Mesodermal cell (in vitro differentiated cells): Measurements from ENCODE around the gene CAPN1.
"Not testable (repeated sequence)": the region's sequence is repeated elsewhere in the genome, so short reads cannot be mapped to it uniquely, and the experiment has no call there.

ENCODE experiments used
- H3K27ac ChIP-seq: 2 replicates; pipeline ENCODE4 v1.7.0; 2013; ENCODE audit warnings: mild to moderate bottlenecking, low read depth, low read length, moderate library complexity; ENCODE audit not compliant: severe bottlenecking
- H3K36me3 ChIP-seq: 2 replicates; pipeline ENCODE4 v1.7.1; 2013; ENCODE audit warnings: mild to moderate bottlenecking, low read length, moderate library complexity; ENCODE audit not compliant: control insufficient read depth, insufficient read depth
- H3K4me1 ChIP-seq: one replicate; pipeline ENCODE4 v1.7.1; 2013; ENCODE audit warnings: mild to moderate bottlenecking, low read length; ENCODE audit not compliant: insufficient read depth, control insufficient read depth, poor library complexity, severe bottlenecking
- H3K4me3 ChIP-seq: 2 replicates; pipeline ENCODE4 v1.7.0; 2013; ENCODE audit warnings: low read length, control low read depth, mild to moderate bottlenecking; ENCODE audit not compliant: insufficient read depth, poor library complexity, severe bottlenecking; ENCODE audit errors: extremely low read depth
- H3K9me3 ChIP-seq: 2 replicates; pipeline ENCODE4 v1.7.1; 2013; ENCODE audit warnings: mild to moderate bottlenecking, low read length, moderate library complexity; ENCODE audit not compliant: control insufficient read depth
- WGBS, 2 experiments: methylation state at CpG; one replicate each; pipeline ENCODE4 v1.1.5; 2013; ENCODE audit warnings: missing lambda C conversion rate in 2 of 2; ENCODE audit not compliant: insufficient coverage in 2 of 2; 5-methylcytosine and 5-hydroxymethylcytosine counted together

The CAPN1 gene

DNA sequence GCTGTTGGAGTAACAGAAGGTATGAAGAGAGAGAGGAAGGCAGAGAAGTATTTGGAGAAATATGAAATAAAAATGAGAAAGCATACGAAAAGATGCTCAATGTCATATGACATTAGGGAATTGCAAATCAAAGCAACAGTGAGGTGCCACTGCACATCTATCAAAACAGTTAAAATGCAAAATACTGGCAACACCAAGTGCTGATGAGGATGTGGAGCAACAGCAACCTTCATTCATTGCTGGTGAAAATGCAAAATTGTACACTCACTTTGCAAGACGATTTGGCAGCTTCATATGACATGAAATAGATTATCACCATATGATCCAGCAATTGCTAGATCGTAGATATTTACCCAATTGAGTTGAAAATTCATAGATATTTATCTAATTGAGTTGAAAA is 21.1 kb upstream of the CAPN1 start:
- WGBS, 2 experiments: 82 to 90% methylated on average over 1 to 2 of the region's 3 CpGs

DNA sequence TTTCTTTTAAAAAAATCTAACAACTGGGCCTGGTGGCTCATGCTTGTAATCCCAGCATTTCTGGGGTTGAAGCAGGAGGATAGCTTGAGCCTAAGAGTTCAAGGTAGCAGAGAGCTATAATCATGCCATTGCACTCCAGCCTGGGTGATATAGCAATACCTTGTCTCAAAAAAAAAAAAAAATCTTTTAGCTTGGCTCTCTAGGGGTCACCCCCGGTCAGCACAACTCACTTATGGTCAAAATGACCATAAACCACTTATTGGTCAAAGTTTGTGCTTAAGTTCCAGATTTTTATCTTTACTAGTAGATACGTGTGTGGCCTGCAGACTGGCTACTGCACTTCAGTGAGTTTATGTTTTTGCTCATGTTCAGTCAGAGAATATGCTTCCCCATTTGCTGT is 18.0 kb upstream of the CAPN1 start:
- 92% methylated on average over 2 of the region's 2 CpGs; no CpG with 5 or more reads in 1 of the 2 experiments for WGBS, 2 experiments
- H3K9me3 ChIP-seq: no peaks in the 10 kb centered on the region
- no peaks in the 10 kb centered on the region for H3K4me1 ChIP-seq
- H3K4me3 ChIP-seq: no peak overlapping the region
- no peak overlapping the region for H3K27ac ChIP-seq
- H3K36me3 ChIP-seq: no peaks in the 10 kb centered on the region

More for the DNA sequence above, 21.1 kb upstream of the CAPN1 start:
- Histone ChIP-seq H3K27ac (no peak overlapping the region), H3K9me3 (no peaks in the 10 kb centered on the region), H3K4me3 (no peak overlapping the region), H3K4me1 (no peaks in the 10 kb centered on the region), H3K36me3 (no peaks in the 10 kb centered on the region)

DNA sequence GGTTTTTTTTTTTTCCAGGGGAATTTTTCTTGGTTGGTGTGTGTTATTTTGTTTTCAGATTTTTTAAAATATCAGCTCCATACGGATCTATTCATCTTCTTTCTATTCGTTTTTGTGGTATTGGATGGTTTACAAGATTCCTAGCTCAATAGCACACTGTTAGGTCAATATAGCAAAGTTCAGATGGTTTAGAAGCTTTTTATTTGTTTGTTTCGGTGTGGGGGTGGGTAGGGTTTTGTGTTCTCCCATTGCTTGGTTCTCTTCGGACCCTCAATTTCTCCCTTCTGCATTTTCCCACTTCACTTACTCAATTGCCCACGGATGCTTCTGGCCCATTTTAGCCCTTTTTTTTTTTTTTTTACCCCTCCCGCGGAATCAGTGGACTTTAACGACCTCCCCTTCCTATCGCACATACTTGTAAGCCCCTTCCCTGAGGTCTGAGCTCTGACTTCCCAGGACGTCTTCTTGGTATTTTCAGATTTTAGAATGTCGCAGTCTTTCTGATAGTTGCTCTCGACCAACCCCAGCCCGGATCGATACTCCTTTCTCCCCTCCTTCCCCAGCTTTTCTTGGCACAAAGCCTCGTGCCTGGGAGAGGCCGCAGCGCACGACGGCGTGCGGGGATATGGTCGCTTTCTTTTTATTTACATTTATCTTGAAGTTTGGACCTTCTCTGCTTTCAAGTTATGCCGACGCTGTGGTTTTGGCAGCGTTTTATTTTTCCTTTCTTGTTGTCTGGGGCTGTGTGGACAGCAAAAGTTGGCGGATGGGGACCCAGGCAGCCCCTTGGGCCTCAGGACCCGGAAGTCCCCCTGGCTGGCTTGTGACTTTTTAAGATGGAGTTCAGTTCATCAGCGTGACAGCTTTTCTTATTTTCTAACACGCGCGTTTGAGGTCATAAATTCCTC is 16.1 kb upstream of the CAPN1 start:
- H3K4me3 ChIP-seq: no peak overlapping the region
- 89 to 98% methylated on average over 20 to 22 of the region's 31 CpGs for WGBS, 2 experiments
- H3K36me3 ChIP-seq: no peaks in the 10 kb centered on the region
- no peaks in the 10 kb centered on the region for H3K9me3 ChIP-seq
- H3K27ac ChIP-seq: no peak overlapping the region
- H3K4me1 ChIP-seq: peaks cover 9% of the 10 kb centered on the region

DNA sequence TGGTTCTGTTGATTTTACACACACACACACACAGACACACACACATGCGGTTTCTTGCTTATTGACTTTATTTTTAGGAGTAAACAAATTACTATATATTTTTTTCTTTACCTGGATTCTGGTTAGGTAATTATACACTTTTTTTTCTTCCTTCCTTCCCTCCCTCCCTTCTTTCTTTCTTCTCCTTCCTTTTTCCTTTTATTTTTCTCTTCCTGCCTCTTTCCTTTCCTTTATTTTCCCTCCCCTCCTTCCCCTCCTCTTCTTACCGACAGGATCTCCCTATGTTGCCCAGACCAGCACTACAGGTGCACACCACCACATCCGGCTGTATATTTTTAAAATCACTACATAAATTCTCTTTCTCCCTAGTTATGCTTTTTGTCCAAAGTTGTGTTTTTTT is 14.8 kb upstream of the CAPN1 start:
- Histone ChIP-seq H3K36me3 (no peaks in the 10 kb centered on the region), H3K4me3 (no peak overlapping the region), H3K27ac (no peak overlapping the region), H3K4me1 (peaks cover 9% of the 10 kb centered on the region), H3K9me3 (no peaks in the 10 kb centered on the region)
- WGBS, 2 experiments: 100% methylated on average over 1 of the region's 3 CpGs

DNA sequence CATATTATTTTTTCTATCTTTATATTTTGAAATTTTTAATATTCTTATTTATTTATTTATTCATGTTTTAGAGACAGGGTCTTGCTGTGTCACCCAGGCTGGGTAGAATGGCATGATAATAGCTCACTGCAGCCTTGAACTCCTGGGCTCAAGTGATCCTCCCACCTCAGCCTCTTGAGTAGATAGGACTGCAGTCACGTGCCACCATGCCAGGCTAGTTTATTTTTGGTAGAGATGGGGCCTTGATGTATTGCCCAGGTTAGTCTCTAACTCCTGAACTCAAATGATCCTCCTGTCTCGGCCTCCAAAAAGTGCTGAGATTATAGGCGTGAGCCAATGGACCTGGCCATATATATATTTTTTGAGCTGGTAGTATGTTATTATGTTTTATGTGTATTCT is 14.1 kb upstream of the CAPN1 start:
- Histone ChIP-seq H3K36me3 (no peaks in the 10 kb centered on the region), H3K4me1 (peaks cover 9% of the 10 kb centered on the region), H3K9me3 (no peaks in the 10 kb centered on the region), H3K4me3 (no peak overlapping the region), H3K27ac (no peak overlapping the region)
- 100% methylated on average over 1 of the region's 3 CpGs for WGBS, 2 experiments

DNA sequence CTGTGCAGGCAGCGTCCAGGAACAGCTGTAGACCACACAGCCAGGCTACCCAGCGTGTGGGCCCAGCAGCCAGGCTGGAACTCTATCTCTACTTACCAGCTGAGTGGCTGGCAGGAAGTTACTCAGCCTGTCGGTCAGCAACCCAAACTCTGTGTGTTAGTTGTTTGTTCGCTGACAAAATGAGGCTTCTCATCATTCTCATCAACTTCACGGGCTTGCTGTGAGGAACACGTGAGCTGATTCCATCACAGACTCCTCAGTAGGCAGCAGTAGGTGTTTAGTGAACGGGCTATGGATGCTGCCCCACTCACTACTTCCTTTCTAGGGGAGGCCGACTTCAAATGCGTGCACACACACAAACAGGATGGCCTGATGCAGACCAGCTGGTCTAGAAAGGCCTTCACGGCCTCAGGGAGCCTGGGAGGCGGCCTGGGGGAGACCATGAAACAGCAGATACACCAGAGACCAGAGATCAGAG is 12.5 kb upstream of the CAPN1 start:
- H3K9me3 ChIP-seq: no peaks in the 10 kb centered on the region
- H3K4me3 ChIP-seq: no peak overlapping the region
- peaks cover 9% of the 10 kb centered on the region for H3K4me1 ChIP-seq
- H3K36me3 ChIP-seq: no peaks in the 10 kb centered on the region
- H3K27ac ChIP-seq: peak overlapping the region; percentile 83
- WGBS, 2 experiments: 68 to 87% methylated on average over 4 to 8 of the region's 11 CpGs

DNA sequence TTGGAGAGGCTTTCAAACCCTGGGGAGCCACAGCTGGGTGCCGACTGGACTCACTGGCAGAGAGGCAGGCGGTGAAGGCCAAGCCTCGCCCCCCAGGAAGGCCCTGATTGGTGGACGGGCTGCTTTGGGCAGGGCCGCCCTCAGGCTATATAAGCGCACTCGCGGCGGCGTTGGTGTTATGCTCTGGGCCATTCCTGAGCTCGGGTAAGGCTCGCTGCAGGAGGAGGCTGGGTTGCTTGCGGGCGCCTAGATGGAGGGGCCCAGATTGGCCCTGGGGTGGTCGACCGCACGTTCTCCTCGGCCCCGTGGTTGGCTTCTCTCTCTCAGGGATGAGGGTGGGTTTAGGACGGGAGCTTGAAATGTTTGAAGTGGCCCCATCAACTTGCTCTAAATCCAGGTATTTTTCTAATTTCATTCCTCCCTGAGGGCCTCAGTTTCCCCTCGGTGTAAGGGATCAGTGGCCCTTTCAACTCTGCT is 11.6 kb upstream of the CAPN1 start, which contains the start of gene SPDYC:
Gene SPDYC (plus strand): TSS at position 176 of the 477 bp plus-strand sequence. CDS start 1,125 bp downstream, outside the sequence.
- Histone ChIP-seq H3K4me3 (no peak within 1 kb of the TSS), H3K36me3 (no peaks in the 10 kb centered on the region), H3K9me3 (no peaks in the 10 kb centered on the region), H3K27ac (peak within 1 kb of the TSS; percentile 83), H3K4me1 (peaks cover 14% of the 10 kb centered on the region)
- WGBS, 2 experiments: 73 to 81% methylated on average over 11 to 20 of the region's 21 CpGs

DNA sequence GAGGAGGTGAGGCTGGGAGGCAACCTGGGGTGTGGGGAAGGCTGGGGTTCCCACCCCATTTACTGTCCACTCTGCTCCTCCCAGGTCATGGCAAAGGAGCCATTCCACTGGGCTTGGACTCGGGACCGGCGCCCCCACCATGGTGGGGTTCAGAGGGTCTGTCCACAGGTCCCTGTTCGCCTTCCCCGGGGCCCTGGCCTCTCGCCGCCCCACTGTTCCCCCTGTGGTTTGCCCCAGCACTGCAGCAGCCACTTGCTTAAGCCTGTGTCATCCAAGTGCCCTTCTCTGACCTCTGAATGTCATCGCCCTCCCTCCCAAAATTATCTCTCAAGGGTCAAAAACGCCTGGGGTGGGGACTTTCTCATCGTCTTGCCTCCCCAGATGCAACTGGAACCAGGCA is 9.1 kb upstream of the CAPN1 start:
- WGBS, 2 experiments: 97% methylated on average over 7 to 8 of the region's 10 CpGs
- Histone ChIP-seq H3K27ac (no peak overlapping the region), H3K4me3 (no peak overlapping the region), H3K9me3 (no peaks in the 10 kb centered on the region), H3K36me3 (no peaks in the 10 kb centered on the region), H3K4me1 (peaks cover 14% of the 10 kb centered on the region)

DNA sequence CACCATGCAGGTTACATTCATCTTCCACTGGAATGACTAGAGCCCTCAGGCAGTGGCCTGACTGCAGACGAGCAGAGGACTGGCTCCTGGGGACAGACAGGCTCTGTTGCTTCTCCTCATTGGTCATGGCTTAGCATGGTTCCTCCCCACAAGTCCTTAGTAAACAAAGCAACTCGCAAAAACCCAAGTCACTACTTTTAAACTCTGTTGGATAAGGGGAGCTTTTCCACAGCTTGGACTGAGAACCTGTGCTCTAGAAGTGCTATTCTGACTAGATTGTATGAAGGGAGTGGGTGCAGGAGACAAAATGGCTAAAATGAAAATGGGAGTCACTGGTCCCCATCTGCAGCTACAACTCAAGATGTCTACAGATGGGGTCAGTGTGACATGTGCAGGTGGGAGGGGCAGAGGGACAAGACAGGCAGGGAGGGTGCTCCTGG is 7.1 kb upstream of the CAPN1 start:
- H3K36me3 ChIP-seq, H3K4me1 ChIP-seq, H3K9me3 ChIP-seq, H3K27ac ChIP-seq, H3K4me3 ChIP-seq: not testable (repeated sequence)
- WGBS, 2 experiments: 50 to 78% methylated on average over 1 to 2 of the region's 2 CpGs

DNA sequence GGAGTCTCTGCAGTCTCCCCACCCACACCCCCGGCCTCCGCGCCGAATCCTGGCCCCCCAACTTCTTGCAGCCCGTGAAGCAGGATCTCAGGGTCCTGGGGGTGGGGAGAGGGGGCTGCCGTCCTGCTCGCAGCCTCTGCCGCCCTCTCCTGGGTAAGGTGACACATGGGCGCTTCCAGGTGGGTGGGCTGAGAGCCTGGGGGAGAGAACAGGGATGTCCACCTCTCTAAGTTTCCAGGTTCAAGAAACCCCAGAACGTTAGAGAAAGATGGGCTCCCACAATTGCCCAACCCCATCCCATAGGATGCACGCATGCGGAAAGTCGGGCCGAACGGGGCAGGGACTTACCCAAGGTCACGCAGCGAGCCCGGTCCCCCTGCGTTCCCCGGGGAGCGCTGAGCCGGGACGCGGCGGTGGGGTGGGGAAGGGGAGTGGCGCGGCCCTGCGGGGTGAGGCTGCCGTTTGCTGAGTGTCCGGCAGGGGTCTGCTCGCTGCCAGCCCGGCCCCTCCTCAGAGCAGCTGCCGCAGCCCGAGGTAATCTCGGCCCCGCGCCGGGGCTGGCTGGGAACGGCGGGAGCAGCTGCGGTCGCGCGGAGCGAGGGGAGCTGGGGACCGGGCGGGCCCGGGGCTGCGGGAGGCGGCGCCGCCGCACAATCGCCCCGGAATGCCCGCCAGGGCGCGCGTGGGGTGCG is 705 bp upstream of the CAPN1 start:
- peak overlapping the region; percentile 93 for H3K4me3 ChIP-seq
- peaks cover 27% of the 10 kb centered on the region for H3K36me3 ChIP-seq
- H3K9me3 ChIP-seq: no peaks in the 10 kb centered on the region
- 0 to 1% methylated on average over 46 to 47 of the region's 60 CpGs for WGBS, 2 experiments
- H3K27ac ChIP-seq: peak overlapping the region; percentile 74
- peaks cover 9% of the 10 kb centered on the region for H3K4me1 ChIP-seq
